Measurements from ENCODE around the gene CKAP2. TPM values are rescaled to one million over a fixed set of nuclear protein-coding genes. Genes with fewer than 3 reads are reported as not detected.

Gene CKAP2
- total RNA-seq, 6 experiments from 2014 or later = 2.1 to 7.2 (median 4.3) TPM

- no peak overlapping the region for H3K27ac ChIP-seq
- TF ChIP-seq POLR2A (IDR thresholded peaks at IDR 0.05) = no peak
- no peak for TF ChIP-seq CTCF (IDR thresholded peaks at IDR 0.05)
- intact Hi-C loops (cut with DNase I) = no loop called here
- WGBS (ENCODE audit: insufficient coverage, low coverage, low lambda C conversion rate, missing lambda C conversion rate) = 96% methylated on average over 3 of the region's 5 CpGs
- ATAC-seq (no peak), DNase-seq (no peak)
- H3K36me3 ChIP-seq = no peaks in the 10 kb centered on the region
- no peak overlapping the region for H3K4me3 ChIP-seq
- H3K9me3 ChIP-seq = no peaks in the 10 kb centered on the region
- H3K4me1 ChIP-seq = peaks cover 0 to 8% (median 3%) of the 10 kb centered on the region in 4 donors
- H3K27me3 ChIP-seq = no peaks in the 10 kb centered on the region
Observed at GRCh38 chr13:52447815-52448552, 7.3 kb upstream of the CKAP2 start.

GRCh38 chr13:52449331-52450011, 5.8 kb upstream of the CKAP2 start:
- H3K27me3 ChIP-seq = no peaks in the 10 kb centered on the region
- H3K4me1 ChIP-seq = peaks cover 0 to 12% (median 5%) of the 10 kb centered on the region in 4 donors
- DNase-seq (no peak), ATAC-seq (no peak)
- H3K4me3 ChIP-seq = peak overlapping the region; percentile 77 to 81 (median 78)
- H3K9me3 ChIP-seq = no peaks in the 10 kb centered on the region
- no peak for TF ChIP-seq CTCF (IDR thresholded peaks at IDR 0.05)
- under 1% methylated on average over 10 of the region's 10 CpGs for WGBS (ENCODE audit: insufficient coverage, low coverage, low lambda C conversion rate, missing lambda C conversion rate)
- intact Hi-C loops (cut with DNase I) = loop anchor here (5.0 kb wide), 1 partner anchor 107 kb away; no protein-coding TSS in a partner anchor
- peak overlapping the region; percentile 97 to 99 (median 99) for H3K27ac ChIP-seq
- H3K36me3 ChIP-seq = no peaks in the 10 kb centered on the region

GRCh38 chr13:52450012-52450792, 5.1 kb upstream of the CKAP2 start, which contains the start of gene VPS36:
Gene VPS36, minus strand, starts transcription at chr13:52450634. Its CDS starts 40 bp downstream, at chr13:52450594.
- ATAC-seq (peak; percentile 85 to 91 (median 88)), DNase-seq (peak; percentile 97)
- TF ChIP-seq POLR2A (IDR thresholded peaks at IDR 0.05) (peak; percentile 93), CTCF (IDR thresholded peaks at IDR 0.05) (peak; percentile 100)
- Histone ChIP-seq H3K27me3 (no peaks in the 10 kb centered on the region), H3K4me1 (peaks cover 0 to 15% (median 6%) of the 10 kb centered on the region in 4 donors), H3K4me3 (peak within 1 kb of the TSS; percentile 77 to 81 (median 78)), H3K9me3 (no peaks in the 10 kb centered on the region), H3K36me3 (no peaks in the 10 kb centered on the region), H3K27ac (peak within 1 kb of the TSS; percentile 97 to 99 (median 99))
- intact Hi-C loops (cut with DNase I) = loop anchor here (5.0 kb wide), 1 partner anchor 108 kb away; no protein-coding TSS in a partner anchor
- 0% methylated on average over 16 of the region's 105 CpGs for WGBS (ENCODE audit: insufficient coverage, low coverage, low lambda C conversion rate, missing lambda C conversion rate)

DNA sequence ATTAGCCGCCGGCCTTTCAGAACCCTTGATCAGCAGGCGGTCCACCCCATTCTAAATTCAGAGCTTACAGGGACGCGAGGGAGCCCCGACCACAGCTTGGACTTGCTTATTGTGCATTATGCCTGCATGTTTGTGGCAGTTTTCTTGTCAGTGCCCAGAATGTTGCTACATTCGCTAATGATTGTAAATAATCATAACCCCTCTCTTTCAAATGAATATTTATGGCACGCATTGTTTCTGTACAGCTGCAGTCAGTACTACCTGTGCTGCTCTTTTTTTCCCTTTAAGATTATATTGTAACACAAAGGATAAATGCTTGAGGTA, 4.5 kb upstream of the CKAP2 start:
- 14% methylated on average over 5 of the region's 8 CpGs for WGBS (ENCODE audit: insufficient coverage, low coverage, low lambda C conversion rate, missing lambda C conversion rate)

More for the DNA sequence above, 4.5 kb upstream of the CKAP2 start:
- no peaks in the 10 kb centered on the region for H3K36me3 ChIP-seq
- H3K4me3 ChIP-seq = no peak overlapping the region
- H3K9me3 ChIP-seq = no peaks in the 10 kb centered on the region
- H3K27me3 ChIP-seq = no peaks in the 10 kb centered on the region
- peak overlapping the region in 2 of 3 donors; percentile 97 to 99 for H3K27ac ChIP-seq
- DNase-seq (no peak), ATAC-seq (no peak)
- intact Hi-C loops (cut with DNase I) = loop anchor here (5.0 kb wide), 1 partner anchor 108 kb away; no protein-coding TSS in a partner anchor
- H3K4me1 ChIP-seq = peaks cover 0 to 15% (median 6%) of the 10 kb centered on the region in 4 donors
- TF ChIP-seq CTCF (IDR thresholded peaks at IDR 0.05) (no peak), POLR2A (IDR thresholded peaks at IDR 0.05) (no peak)
